Breast epithelium (tissue), 4 donors: ENCODE measurements around the gene AADACL4. TPM values are rescaled to one million over a fixed set of nuclear protein-coding genes. Genes with fewer than 3 reads are reported as not detected.

Experiments
- DNase-seq, 2 donors: peaks; one replicate each; pipeline ENCODE4 v3.0.0-alpha.2; 2019; ENCODE audit warnings: low spot score in 2 of 2
- H3K27ac ChIP-seq, 2 donors: fragments of 200-600 bp; sonication (generic) in 1 of 2; one replicate each; pipeline ENCODE4 v1.5.1; 2016 to 2019; ENCODE audit warnings: mild to moderate bottlenecking in 1 of 2
- H3K27me3 ChIP-seq, 2 donors: fragments of 200-600 bp; sonication (generic) in 1 of 2; one replicate each; pipeline versions ENCODE4 v1.5.1 to v1.6.0; 2017 to 2019; ENCODE audit warnings: control low read depth in 1 of 2, mild to moderate bottlenecking in 1 of 2
- H3K36me3 ChIP-seq: fragments of 200-600 bp; one replicate; pipeline ENCODE4 v1.5.1; 2019
- H3K4me1 ChIP-seq, 2 donors: fragments of 200-600 bp; sonication (generic); one replicate each; pipeline ENCODE4 v1.5.1; 2016 to 2019; ENCODE audit warnings: control low read depth in 1 of 2
- H3K4me3 ChIP-seq, 3 donors: fragments of 200-600 bp; sonication (generic); 1 replicate in 2 of 3; 2 replicates in 1 of 3; pipeline ENCODE4 v1.5.1; 2016 to 2019; ENCODE audit warnings: mild to moderate bottlenecking in 3 of 3, moderate library complexity in 2 of 3
- H3K9me3 ChIP-seq, 2 donors: fragments of 200-600 bp; sonication (generic) in 1 of 2; one replicate each; pipeline ENCODE4 v1.5.1; 2016 to 2019; ENCODE audit warnings: control low read depth in 1 of 2
- CTCF ChIP-seq, 3 donors: fragments of 450-650 bp; IDR thresholded peaks; one replicate each; pipeline ENCODE4 v1.5.1; 2016 to 2017; ENCODE audit warnings: antibody characterized with exemption in 3 of 3, mild to moderate bottlenecking in 3 of 3, moderate library complexity in 3 of 3
- POLR2A ChIP-seq: fragments of 450-650 bp; IDR thresholded peaks from one replicate; pipeline ENCODE4 v1.6.1; 2016; ENCODE audit warnings: antibody characterized with exemption, mild to moderate bottlenecking, moderate library complexity
- POLR2AphosphoS5 ChIP-seq, 3 donors: sonication (generic); formaldehyde crosslinking; IDR thresholded peaks; one replicate each; pipeline ENCODE4 v1.6.1; 2017; ENCODE audit warnings: antibody characterized with exemption in 3 of 3
- intact Hi-C: fragments of 100-400 bp; cut with DNase I; formaldehyde crosslinking; loops from one replicate; pipeline ENCODE4 v1.15.1; 2023; ENCODE audit warnings: low total_unique reads
- total RNA-seq, 3 donors: library from RNA; depleted of rRNA; stranded (reverse); fragments of >200 nt; gene quantifications; one replicate each; pipeline ENCODE4 v1.1.0, GENCODE V29; 2016

AADACL4 gene
- total RNA-seq, 3 donors from 2014 or later, result not detected

GRCh38 chr1:12714710-12715475 lies 71.0 kb downstream of the AADACL4 start:
- intact Hi-C loops, result no loop called here
- Histone ChIP-seq H3K4me1 (no peaks in the 10 kb centered on the region), H3K4me3 (no peak overlapping the region), H3K27ac (no peak overlapping the region), H3K9me3 (no peaks in the 10 kb centered on the region), H3K36me3 (no peaks in the 10 kb centered on the region), H3K27me3 (no peaks in the 10 kb centered on the region)
- no peak for TF ChIP-seq POLR2A
- TF ChIP-seq CTCF (IDR thresholded peaks at IDR 0.05), result no peak
- TF ChIP-seq POLR2AphosphoS5 (IDR thresholded peaks at IDR 0.05), result no peak
- no peak for DNase-seq

GRCh38 chr1:12715896-12716437 lies 72.1 kb downstream of the AADACL4 start, which contains the start of gene AADACL3:
TSS of gene AADACL3 (plus strand) at chr1:12716110. CDS start at chr1:12716177, 67 bp downstream.
- TF ChIP-seq POLR2A (no peak), CTCF (IDR thresholded peaks at IDR 0.05) (no peak), POLR2AphosphoS5 (IDR thresholded peaks at IDR 0.05) (no peak)
- no peak within 1 kb of the TSS for H3K4me3 ChIP-seq
- H3K36me3 ChIP-seq, result no peaks in the 10 kb centered on the region
- H3K27me3 ChIP-seq, result no peaks in the 10 kb centered on the region
- H3K9me3 ChIP-seq, result no peaks in the 10 kb centered on the region
- no peaks in the 10 kb centered on the region for H3K4me1 ChIP-seq
- no peak for DNase-seq
- H3K27ac ChIP-seq, result no peak within 1 kb of the TSS
- intact Hi-C loops, result no loop called here

Other genes with a start within 250 kb of the AADACL4 start
- gene DHRS3, start 25.9 kb upstream of the AADACL4 start, total RNA-seq, result 100 to 1,000 TPM; 109 to 151 (median 117) TPM
- under 1 TPM in 1 of 3 donors, not detected in 2; under 0.01 TPM for gene AADACL3, start 72.0 kb downstream of the AADACL4 start, total RNA-seq
- not detected for gene CFAP107, start 102.1 kb downstream of the AADACL4 start, total RNA-seq
- not detected for gene PRAMEF12, start 129.7 kb downstream of the AADACL4 start, total RNA-seq
- gene PRAMEF1, start 147.3 kb downstream of the AADACL4 start, total RNA-seq, result not detected
- gene PRAMEF11, start 187.3 kb downstream of the AADACL4 start, total RNA-seq, result not detected
- gene HNRNPCL1, start 204.6 kb downstream of the AADACL4 start, total RNA-seq, result not detected
- gene PRAMEF2, start 213.0 kb downstream of the AADACL4 start, total RNA-seq, result not detected
- gene PRAMEF4, start 242.1 kb downstream of the AADACL4 start, total RNA-seq, result not detected